Fibroblast of peridontal ligament (primary cell): ENCODE data around the gene NKX1-2.

Experiments used
- DNase-seq: peaks from one replicate; pipeline ENCODE4 v3.0.0-alpha.2; 2010; ENCODE audit errors: extremely low read depth

NKX1-2 gene

DNA sequence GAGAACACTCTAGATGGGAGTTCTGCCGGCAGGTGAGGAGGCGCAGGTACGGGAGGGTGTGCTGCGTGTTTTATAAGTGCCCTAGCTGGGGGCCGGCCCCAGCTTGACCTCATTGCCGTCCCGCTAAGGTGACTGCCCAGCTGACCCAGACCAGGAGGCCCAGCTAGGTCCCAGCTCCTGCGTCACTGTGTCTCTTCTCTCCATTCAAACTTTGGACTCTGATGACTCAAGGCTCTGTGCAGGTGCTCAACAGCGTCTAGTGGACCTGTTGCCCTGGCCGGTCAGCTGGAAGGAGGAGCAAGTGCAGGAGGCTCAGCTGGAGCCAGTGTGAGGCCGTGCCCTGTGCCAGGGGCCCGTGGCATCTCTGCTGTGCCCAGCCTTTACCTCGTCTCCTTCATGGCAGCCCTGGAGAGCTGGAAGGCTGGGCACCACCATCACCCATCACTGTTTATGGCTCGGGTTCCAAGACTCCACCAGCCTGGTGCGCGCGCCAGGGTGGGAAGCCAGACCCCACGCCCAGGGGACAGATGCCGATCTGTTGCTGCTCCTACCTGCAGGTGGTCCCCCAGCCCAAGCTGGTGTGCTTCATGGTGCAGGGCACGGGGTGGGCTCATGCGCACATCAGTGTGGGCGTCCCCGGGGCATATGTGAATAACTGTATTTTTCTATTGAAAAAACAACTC is 26.3 kb upstream of the NKX1-2 start:
- no peak for DNase-seq

GRCh38 chr10:124474514-124475070 is 24.8 kb upstream of the NKX1-2 start:
- no peak for DNase-seq

- DNase-seq = no peak
These were observed 23.2 kb upstream of the NKX1-2 start for GRCh38 chr10:124473070-124473469.

DNA sequence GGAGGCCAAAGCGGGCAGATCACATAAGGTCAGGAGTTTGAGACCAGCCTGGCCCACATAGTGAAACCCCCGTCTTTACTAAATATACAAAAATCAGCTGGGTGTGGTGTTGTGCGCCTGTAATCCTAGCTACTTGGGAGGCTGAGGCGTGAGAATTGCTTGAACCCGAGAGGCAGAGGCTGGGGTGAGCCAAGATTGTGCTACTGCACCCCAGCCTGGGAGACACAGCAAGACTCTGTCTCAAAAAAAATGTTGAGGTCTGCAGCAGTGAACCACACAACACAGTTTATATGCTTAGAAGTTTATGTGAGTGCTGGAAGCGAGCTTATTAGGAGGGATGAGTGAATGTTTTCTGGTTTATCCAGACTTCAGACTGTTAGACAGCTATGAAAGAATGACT is 22.2 kb upstream of the NKX1-2 start:
- DNase-seq = no peak

DNA sequence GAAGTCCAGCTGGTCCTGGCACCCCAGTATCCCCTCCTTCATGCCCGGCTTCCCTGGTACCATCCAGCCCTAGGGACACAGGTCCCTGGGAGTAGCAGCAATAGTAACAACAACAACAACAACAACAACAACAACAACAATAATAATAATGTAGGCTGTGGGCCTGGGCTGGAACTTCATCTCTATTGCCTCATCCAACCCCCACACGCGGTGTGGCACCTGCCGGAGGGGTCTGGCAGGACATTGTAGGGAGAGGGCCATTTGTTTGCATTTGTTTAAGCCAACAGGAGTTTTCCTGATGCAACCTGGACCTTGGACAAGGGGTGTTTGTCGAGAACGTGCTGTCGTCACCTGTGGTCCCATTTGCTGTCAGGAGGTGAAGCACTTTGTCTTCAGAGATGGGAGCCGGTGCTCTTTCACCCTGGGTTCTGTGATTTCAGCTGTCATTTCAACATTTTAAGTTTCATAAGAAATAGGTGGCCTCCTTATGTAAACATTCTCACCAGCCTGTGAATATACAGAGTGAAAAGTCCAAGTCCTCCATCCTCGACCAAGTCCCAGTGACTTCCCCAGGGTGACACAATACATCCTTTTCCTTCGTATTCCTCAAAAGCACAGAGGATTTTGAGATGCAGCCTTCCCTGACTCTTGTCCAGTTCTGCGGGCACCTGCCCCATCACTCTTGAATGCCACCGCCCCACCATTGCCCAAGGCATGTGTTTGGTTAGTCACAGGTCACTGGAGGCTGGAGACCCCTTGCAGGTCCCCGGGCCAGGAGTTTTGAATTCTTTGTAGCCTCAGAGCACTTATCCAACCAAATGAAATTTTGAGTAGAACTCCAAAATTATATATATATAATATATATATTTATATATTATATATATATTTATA is 21.0 kb upstream of the NKX1-2 start:
- DNase-seq = no peak

- DNase-seq = no peak
These were observed 20.2 kb upstream of the NKX1-2 start for GRCh38 chr10:124469956-124470484.

- no peak for DNase-seq
These were observed 18.8 kb upstream of the NKX1-2 start for GRCh38 chr10:124468624-124469023.

DNA sequence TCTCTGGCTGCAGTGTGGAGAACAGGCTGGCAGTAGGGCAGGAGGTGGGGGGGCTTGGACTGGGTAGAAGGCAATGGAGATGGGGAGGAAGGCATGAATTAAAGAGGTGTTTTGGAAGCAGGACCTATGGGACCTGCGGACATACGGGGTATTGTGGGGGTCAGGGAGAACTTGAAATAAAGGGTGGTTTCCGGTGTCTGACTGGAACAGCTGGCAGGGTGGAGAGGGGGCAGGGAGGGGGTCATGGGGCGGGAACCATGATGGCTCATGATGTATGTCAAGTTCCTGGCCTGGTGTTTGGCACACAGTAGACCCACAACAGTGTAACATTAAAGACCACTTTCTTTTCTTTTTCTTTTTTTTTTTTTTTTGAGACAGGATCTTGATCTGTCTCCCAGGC is 17.3 kb upstream of the NKX1-2 start:
- no peak for DNase-seq

DNA sequence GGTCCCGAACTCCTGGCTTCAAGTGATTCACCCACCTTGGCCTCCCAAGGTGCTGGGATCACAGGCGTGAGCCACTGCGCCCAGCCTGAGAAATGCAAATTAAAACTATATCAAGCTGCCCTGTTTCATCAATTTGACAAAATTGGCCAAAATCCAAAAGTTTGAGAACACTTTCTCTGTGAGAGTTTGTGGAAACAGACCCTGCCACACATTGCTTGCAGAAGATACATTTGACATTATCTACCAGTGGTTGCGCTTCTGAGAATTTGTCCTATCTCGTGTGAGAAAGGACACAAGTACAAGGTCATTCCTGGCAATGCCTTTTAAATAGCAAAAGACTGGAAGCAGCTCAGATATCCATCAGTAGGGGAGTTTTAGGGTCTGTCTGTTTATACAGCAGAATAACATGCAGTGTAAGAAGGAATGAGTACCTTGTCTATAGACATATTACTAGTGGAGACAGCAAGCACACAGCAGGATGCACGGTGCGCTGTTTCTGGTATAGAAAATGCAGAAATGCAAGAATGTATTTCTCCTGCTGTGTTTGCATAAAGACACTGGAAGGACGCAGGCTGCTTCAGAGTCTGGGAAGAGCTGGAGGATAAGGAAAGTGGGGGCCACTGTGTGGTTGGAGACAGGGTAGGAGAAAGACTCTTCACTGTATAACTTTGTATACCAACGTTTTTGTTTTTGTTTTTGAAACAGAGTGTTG is 16.1 kb upstream of the NKX1-2 start:
- DNase-seq = no peak

DNA sequence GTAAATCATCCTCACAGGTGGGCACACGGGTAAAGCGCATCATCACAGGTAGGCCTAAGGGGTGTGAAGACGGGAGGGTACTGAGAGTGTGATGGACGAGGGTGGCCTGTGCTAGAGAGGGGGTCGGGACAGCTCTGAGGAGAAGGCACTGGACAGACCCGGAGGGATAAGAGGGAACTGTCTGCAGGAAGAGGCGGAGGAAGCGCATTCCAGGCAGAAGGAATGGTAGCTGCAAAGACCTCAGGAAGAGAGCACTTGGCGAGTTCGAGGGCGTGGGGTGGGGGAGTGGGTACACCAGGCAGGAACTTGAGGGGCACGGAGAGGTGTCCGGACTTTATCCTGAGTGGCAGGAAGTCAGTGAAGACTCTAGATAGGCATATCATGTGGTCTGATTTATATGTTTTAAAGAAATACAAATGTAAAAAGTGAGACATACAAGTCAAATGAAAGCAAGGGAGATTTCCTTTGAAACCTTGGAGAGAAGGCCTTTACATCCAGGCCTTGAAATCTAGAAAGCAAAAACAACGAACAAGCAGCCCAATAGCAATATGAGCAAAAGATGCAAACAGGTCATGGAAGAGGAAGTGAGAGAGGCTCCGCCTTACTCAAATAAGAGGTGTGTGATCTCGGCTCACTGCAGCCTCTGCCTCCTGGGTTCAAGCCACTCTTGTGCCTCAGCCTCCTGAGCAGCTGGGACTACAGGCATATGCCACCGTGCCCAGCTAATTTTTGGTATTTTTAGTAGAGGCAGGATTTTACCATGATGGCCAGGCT is 15.4 kb upstream of the NKX1-2 start:
- no peak for DNase-seq

- no peak for DNase-seq
These were observed 14.5 kb upstream of the NKX1-2 start for GRCh38 chr10:124464028-124464965.

DNA sequence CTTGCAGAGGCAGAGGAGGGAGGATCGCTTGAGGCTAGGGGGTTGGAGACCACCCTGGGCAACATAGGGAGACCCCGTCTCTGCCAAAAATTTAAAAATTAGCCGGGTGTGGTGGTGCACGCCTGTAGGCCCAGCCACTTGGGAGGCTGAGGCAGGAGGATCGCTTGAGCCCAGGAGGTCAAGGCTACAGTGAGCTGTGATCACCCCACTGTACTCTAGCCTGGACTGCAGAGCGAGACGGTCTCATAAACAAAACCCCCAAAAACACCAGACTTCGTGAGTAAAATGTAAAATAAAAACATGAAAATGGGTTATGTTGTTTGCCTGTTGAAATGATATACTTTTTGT is 12.5 kb upstream of the NKX1-2 start:
- no peak for DNase-seq

- peak; percentile 59 for DNase-seq
These were observed 12.0 kb upstream of the NKX1-2 start, which contains the start of gene LHPP for GRCh38 chr10:124461642-124462347. Gene LHPP, plus strand, starts transcription at chr10:124461823. Its CDS starts 40 bp downstream, at chr10:124461863.

GRCh38 chr10:124460144-124460543 is 10.3 kb upstream of the NKX1-2 start:
- DNase-seq = no peak

DNA sequence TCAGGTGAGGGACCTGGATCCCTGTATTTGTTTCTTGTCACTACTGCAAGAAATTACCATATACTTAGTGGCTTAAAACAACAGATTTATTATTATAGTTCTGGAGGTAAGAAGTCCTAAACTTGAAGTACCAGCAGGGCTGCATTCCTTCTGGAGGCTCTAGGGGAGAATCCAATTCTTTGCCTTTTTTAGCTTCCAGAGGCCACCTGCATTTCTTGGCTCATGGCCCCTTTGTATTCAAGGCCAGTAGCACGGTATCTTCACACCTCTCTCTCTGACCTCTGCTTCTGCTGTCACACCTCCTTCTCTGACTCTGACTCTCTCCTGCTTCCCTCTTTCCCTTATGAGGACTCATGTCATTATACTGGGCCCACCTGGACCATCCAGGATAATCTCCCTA is 9.6 kb upstream of the NKX1-2 start:
- DNase-seq = no peak

- no peak for DNase-seq
These were observed 9.1 kb upstream of the NKX1-2 start for GRCh38 chr10:124458889-124459288.

DNA sequence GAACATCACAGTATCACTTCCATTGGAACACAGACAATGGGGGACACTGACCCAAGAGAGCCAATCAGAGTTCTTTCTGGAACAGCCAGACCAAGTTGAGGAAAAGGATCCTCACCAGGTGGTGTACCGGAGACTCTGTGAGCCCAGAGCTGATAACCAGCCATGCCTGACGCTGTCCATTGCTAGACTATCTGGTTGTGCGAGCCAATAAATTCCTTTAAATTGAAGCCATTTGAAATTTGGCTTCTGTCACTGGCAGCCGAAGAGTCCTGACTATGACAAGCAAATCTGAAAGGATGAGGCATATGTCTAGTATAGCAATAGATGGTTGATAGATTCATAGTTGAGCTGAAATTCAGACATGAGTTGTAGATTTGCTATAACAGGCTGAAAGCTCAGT is 8.6 kb upstream of the NKX1-2 start:
- DNase-seq = no peak

DNA sequence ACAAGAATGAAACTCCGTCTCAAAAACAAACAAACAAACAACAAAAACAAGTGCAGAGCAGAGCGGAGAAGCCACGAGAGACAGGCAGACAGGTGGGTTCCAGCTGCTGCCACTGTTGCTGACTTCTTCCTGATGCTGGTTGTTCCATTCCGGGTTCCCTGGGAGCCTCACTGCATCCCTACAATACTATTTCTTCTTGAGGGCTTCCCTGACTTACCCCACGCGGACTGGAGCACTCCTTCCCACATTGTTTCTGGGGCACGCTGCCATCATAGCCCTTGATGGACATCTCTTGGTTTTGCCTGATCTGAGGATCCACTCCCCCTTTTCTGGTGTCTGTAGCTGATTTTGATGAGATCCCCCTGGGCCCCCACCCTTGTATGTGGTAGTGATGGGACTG is 5.6 kb upstream of the NKX1-2 start:
- DNase-seq = no peak

GRCh38 chr10:124453960-124454610 is 4.2 kb upstream of the NKX1-2 start:
- DNase-seq = no peak
